H1 (cell line): Measurements from ENCODE around the gene RASL10A. TPM values are rescaled to one million over a fixed set of nuclear protein-coding genes. Genes with fewer than 3 reads are reported as not detected.

Experiments
- CEBPB ChIP-seq: IDR thresholded peaks from 2 replicates; pipeline ENCODE4 v1.6.1; 2012; ENCODE audit warnings: low read depth, low read length
- NANOG ChIP-seq: IDR thresholded peaks from 2 replicates; pipeline ENCODE4 v1.6.1; 2011; ENCODE audit warnings: low read length, low read depth, mild to moderate bottlenecking, inconsistent platforms; ENCODE audit not compliant: insufficient read depth, poor library complexity, severe bottlenecking
- RAD21 ChIP-seq, 2 experiments: IDR thresholded peaks in 1 of 2; conservative IDR thresholded peaks in 1 of 2; 2 replicates each; pipeline ENCODE4 v1.6.1; 2011; ENCODE audit warnings: low read depth in 2 of 2, low read length in 2 of 2, improper control_type of control experiment in 1 of 2, inconsistent platforms in 1 of 2, mild to moderate bottlenecking in 1 of 2, moderate library complexity in 1 of 2
- SIX5 ChIP-seq: IDR thresholded peaks from 2 replicates; pipeline ENCODE4 v1.6.1; 2011; ENCODE audit warnings: mild to moderate bottlenecking, low read depth, low read length
- SP1 ChIP-seq: IDR thresholded peaks from 2 replicates; pipeline ENCODE4 v1.6.1; 2011; ENCODE audit warnings: low read depth, low read length
- ZNF274 ChIP-seq: IDR thresholded peaks from 2 replicates; pipeline ENCODE4 v1.7.0; 2012; ENCODE audit warnings: low read length, borderline replicate concordance; ENCODE audit errors: extremely low read depth
- polyA plus RNA-seq, 7 experiments: library from polyadenylated mRNA; depleted of rRNA in 3 of 7; stranded (reverse) in 5 of 7; unstranded in 2 of 7; fragments of >200 nt in 5 of 7; fragments of 200-250 nt in 2 of 7; gene quantifications; 1 replicate in 5 of 7; 2 replicates in 1 of 7; 4 replicates in 1 of 7; pipeline versions ENCODE4 v1.2.1 to v1.2.3, GENCODE V29; 2011 to 2013; ENCODE audit warnings: missing spikeins in 2 of 7, mixed read lengths in 2 of 7
- total RNA-seq: library from RNA; stranded (reverse); fragmentation: NEBNext Ultra II Directional; extraction: Animal tissue kit (Norgen Biotek cat#: 25700); gene quantifications from 2 replicates; pipeline ENCODE4 v1.2.1, GENCODE V29; 2021

The RASL10A gene
- total and polyA plus RNA-seq, 2 of the 8 experiments (the other 6 are each of a cell fraction or from before 2014, with no cell fraction given), result 1.1 to 1.5 TPM

GRCh38 chr22:29292379-29292778 is 23.1 kb downstream of the RASL10A start (continued):
- TF ChIP-seq RAD21 (IDR thresholded peaks at IDR 0.05 in 1 of 2, conservative IDR thresholded peaks at IDR 0.05 in 1 of 2; ENCODE audit: low read depth in 2 of 2, low read length in 2 of 2) (no peak), ZNF274 (no peak), CEBPB (no peak), SIX5 (no peak), NANOG (no peak), SP1 (no peak)
